Measurements from ENCODE around the gene GPC6. TPM values are rescaled to one million over a fixed set of nuclear protein-coding genes. Genes with fewer than 3 reads are reported as not detected.

The GPC6 gene
- total RNA-seq, 2 experiments from 2014 or later: not detected

GRCh38 chr13:94030415-94031119 is 804.0 kb downstream of the GPC6 start:
- TF ChIP-seq EZH2phosphoT487 (IDR thresholded peaks at IDR 0.05; ENCODE audit: borderline replicate concordance, low read depth, low read length): no peak
- no peak for TF ChIP-seq CTCF (conservative IDR thresholded peaks at IDR 0.05; ENCODE audit: low read length)
- H3K4me2 ChIP-seq (ENCODE audit: low read length): no peak overlapping the region
- POLR2A ChIA-PET: no interaction called here
- H3K36me3 ChIP-seq (ENCODE audit: insufficient read depth, low read length): no peaks in the 10 kb centered on the region
- no TSS peak for BruUV-seq (replicated peaks)
- intact Hi-C loops (cut with micrococcal nuclease; ENCODE audit: unreplicated experiment): no loop called here
- no peak overlapping the region for H3K4me3 ChIP-seq (ENCODE audit: low read depth, low read length, poor library complexity, severe bottlenecking)
- H4K20me1 ChIP-seq (ENCODE audit: insufficient read depth, low read length): no peaks in the 10 kb centered on the region
- CTCF ChIA-PET (ENCODE audit: unreplicated experiment): no interaction called here
- DNase-seq (ENCODE audit: low spot score): no peak
- no peaks in the 10 kb centered on the region for H3K4me1 ChIP-seq (ENCODE audit: insufficient read depth, low read length, poor library complexity, severe bottlenecking)
- no peak overlapping the region for H2AFZ ChIP-seq (ENCODE audit: low read length)
- no peaks in the 10 kb centered on the region for H3K9me2 ChIP-seq (ENCODE audit: insufficient read depth, low read length)
- no peaks in the 10 kb centered on the region for H3K9me3 ChIP-seq (ENCODE audit: low read length)
- no peaks in the 10 kb centered on the region for H3K79me2 ChIP-seq (ENCODE audit: insufficient read depth, low read depth, low read length)
- no peak overlapping the region for H3K27ac ChIP-seq (ENCODE audit: low read depth, low read length, poor library complexity, severe bottlenecking)

- DNase-seq (ENCODE audit: low spot score): no peak
- POLR2A ChIA-PET: no interaction called here
- H2AFZ ChIP-seq (ENCODE audit: low read length): no peak overlapping the region
- TF ChIP-seq EZH2phosphoT487 (IDR thresholded peaks at IDR 0.05; ENCODE audit: borderline replicate concordance, low read depth, low read length): no peak
- no peak for TF ChIP-seq CTCF (conservative IDR thresholded peaks at IDR 0.05; ENCODE audit: low read length)
- CTCF ChIA-PET (ENCODE audit: unreplicated experiment): no interaction called here
- H3K4me3 ChIP-seq (ENCODE audit: low read depth, low read length, poor library complexity, severe bottlenecking): no peak overlapping the region
- no peaks in the 10 kb centered on the region for H3K36me3 ChIP-seq (ENCODE audit: insufficient read depth, low read length)
- intact Hi-C loops (cut with micrococcal nuclease; ENCODE audit: unreplicated experiment): no loop called here
- no TSS peak for BruUV-seq (replicated peaks)
- no peaks in the 10 kb centered on the region for H4K20me1 ChIP-seq (ENCODE audit: insufficient read depth, low read length)
- no peak overlapping the region for H3K27ac ChIP-seq (ENCODE audit: low read depth, low read length, poor library complexity, severe bottlenecking)
- no peaks in the 10 kb centered on the region for H3K9me3 ChIP-seq (ENCODE audit: low read length)
- H3K4me2 ChIP-seq (ENCODE audit: low read length): no peak overlapping the region
- H3K9me2 ChIP-seq (ENCODE audit: insufficient read depth, low read length): no peaks in the 10 kb centered on the region
- H3K79me2 ChIP-seq (ENCODE audit: insufficient read depth, low read depth, low read length): no peaks in the 10 kb centered on the region
- no peaks in the 10 kb centered on the region for H3K4me1 ChIP-seq (ENCODE audit: insufficient read depth, low read length, poor library complexity, severe bottlenecking)
These were observed 805.0 kb downstream of the GPC6 start for GRCh38 chr13:94031609-94032008.

GRCh38 chr13:94033098-94033497 is 806.5 kb downstream of the GPC6 start:
- no peaks in the 10 kb centered on the region for H3K36me3 ChIP-seq (ENCODE audit: insufficient read depth, low read length)
- no peaks in the 10 kb centered on the region for H3K4me1 ChIP-seq (ENCODE audit: insufficient read depth, low read length, poor library complexity, severe bottlenecking)

More at GRCh38 chr13:94033098-94033497, 806.5 kb downstream of the GPC6 start:
- no peak for DNase-seq (ENCODE audit: low spot score)
- no peaks in the 10 kb centered on the region for H4K20me1 ChIP-seq (ENCODE audit: insufficient read depth, low read length)
- ChIA-PET CTCF (ENCODE audit: unreplicated experiment) (no interaction called here), POLR2A (no interaction called here)
- TF ChIP-seq EZH2phosphoT487 (IDR thresholded peaks at IDR 0.05; ENCODE audit: borderline replicate concordance, low read depth, low read length): no peak
- no peak for TF ChIP-seq CTCF (conservative IDR thresholded peaks at IDR 0.05; ENCODE audit: low read length)
- no peaks in the 10 kb centered on the region for H3K79me2 ChIP-seq (ENCODE audit: insufficient read depth, low read depth, low read length)
- no peak overlapping the region for H3K4me2 ChIP-seq (ENCODE audit: low read length)
- no peaks in the 10 kb centered on the region for H3K9me2 ChIP-seq (ENCODE audit: insufficient read depth, low read length)
- no peak overlapping the region for H2AFZ ChIP-seq (ENCODE audit: low read length)
- H3K9me3 ChIP-seq (ENCODE audit: low read length): no peaks in the 10 kb centered on the region
- H3K4me3 ChIP-seq (ENCODE audit: low read depth, low read length, poor library complexity, severe bottlenecking): no peak overlapping the region
- no peak overlapping the region for H3K27ac ChIP-seq (ENCODE audit: low read depth, low read length, poor library complexity, severe bottlenecking)
- intact Hi-C loops (cut with micrococcal nuclease; ENCODE audit: unreplicated experiment): no loop called here
- no TSS peak for BruUV-seq (replicated peaks)

All from OCI-LY7 (cell line).